MM.1S (cell line): ENCODE results near the gene NTRK3.

Experiments
- DNase-seq: peaks from one replicate; pipeline ENCODE4 v3.0.0-alpha.2; 2015
- H2AFZ ChIP-seq: fragments of 300-600 bp; sonication (generic); 2 replicates; pipeline ENCODE4 v1.6.0; 2016; ENCODE audit warnings: antibody characterized with exemption, low read length
- H3F3A ChIP-seq: fragments of 300-600 bp; sonication (generic); 2 replicates; pipeline ENCODE4 v1.6.1; 2016; ENCODE audit warnings: mild to moderate bottlenecking, antibody characterized with exemption, low read length, moderate library complexity, mixed read lengths; ENCODE audit not compliant: insufficient read depth
- H3K27ac ChIP-seq: fragments of 300-600 bp; sonication (generic); 2 replicates; pipeline ENCODE4 v1.5.1; 2016; ENCODE audit warnings: mild to moderate bottlenecking, low read length
- H3K27me3 ChIP-seq: fragments of 300-600 bp; sonication (generic); replicated peaks from 2 replicates; pipeline ENCODE4 v1.6.0; 2016; ENCODE audit warnings: low read length; ENCODE audit not compliant: insufficient read depth
- H3K36me3 ChIP-seq: fragments of 300-600 bp; sonication (generic); replicated peaks from 2 replicates; pipeline ENCODE4 v1.6.1; 2016; ENCODE audit warnings: mild to moderate bottlenecking, low read length, mixed read lengths; ENCODE audit not compliant: insufficient read depth
- H3K4me1 ChIP-seq: fragments of 300-600 bp; sonication (generic); 2 replicates; pipeline ENCODE4 v1.6.1; 2016; ENCODE audit warnings: low read length, mixed read lengths
- H3K4me2 ChIP-seq: fragments of 300-600 bp; sonication (generic); 2 replicates; pipeline ENCODE4 v1.6.0; 2016; ENCODE audit warnings: low read depth, low read length
- H3K4me3 ChIP-seq: fragments of 300-600 bp; sonication (generic); 2 replicates; pipeline ENCODE4 v1.5.1; 2016; ENCODE audit warnings: low read length, mixed read lengths
- H3K79me2 ChIP-seq: fragments of 300-600 bp; sonication (generic); 2 replicates; pipeline ENCODE4 v1.6.1; 2016; ENCODE audit warnings: mixed run types, low read length, mixed read lengths
- H3K9ac ChIP-seq: fragments of 300-600 bp; sonication (generic); 2 replicates; pipeline ENCODE4 v1.6.1; 2016; ENCODE audit warnings: low read length, mixed read lengths
- H3K9me2 ChIP-seq: fragments of 300-600 bp; sonication (generic); replicated peaks from 2 replicates; pipeline ENCODE4 v1.6.1; 2016; ENCODE audit warnings: mild to moderate bottlenecking, low read length, mixed read lengths; ENCODE audit not compliant: insufficient read depth
- H3K9me3 ChIP-seq: fragments of 300-600 bp; sonication (generic); replicated peaks from 2 replicates; pipeline ENCODE4 v1.6.1; 2016; ENCODE audit warnings: mild to moderate bottlenecking, low read length, mixed read lengths; ENCODE audit not compliant: insufficient read depth
- H4K20me1 ChIP-seq: fragments of 300-600 bp; sonication (generic); 2 replicates; pipeline ENCODE4 v1.6.1; 2016; ENCODE audit warnings: mild to moderate bottlenecking, low read length, moderate library complexity, mixed read lengths; ENCODE audit not compliant: insufficient read depth
- EZH2 ChIP-seq: fragments of 300-600 bp; sonication (generic); optimal IDR thresholded peaks from 2 replicates; pipeline ENCODE3; 2017; ENCODE audit warnings: low read depth, mild to moderate bottlenecking, antibody characterized with exemption, low read length, mixed read lengths
- EZH2phosphoT487 ChIP-seq: fragments of 300-600 bp; sonication (generic); IDR thresholded peaks from 2 replicates; pipeline ENCODE4 v1.6.1; 2018; ENCODE audit warnings: antibody characterized with exemption, low read length
- TF ChIP-seq, protein P1 (sequence below): fragments of 300-600 bp; sonication (generic); IDR thresholded peaks from 2 replicates; pipeline ENCODE4 v1.5.1; 2016; ENCODE audit warnings: antibody characterized with exemption, low read length, mixed read lengths

The NTRK3 gene

DNA sequence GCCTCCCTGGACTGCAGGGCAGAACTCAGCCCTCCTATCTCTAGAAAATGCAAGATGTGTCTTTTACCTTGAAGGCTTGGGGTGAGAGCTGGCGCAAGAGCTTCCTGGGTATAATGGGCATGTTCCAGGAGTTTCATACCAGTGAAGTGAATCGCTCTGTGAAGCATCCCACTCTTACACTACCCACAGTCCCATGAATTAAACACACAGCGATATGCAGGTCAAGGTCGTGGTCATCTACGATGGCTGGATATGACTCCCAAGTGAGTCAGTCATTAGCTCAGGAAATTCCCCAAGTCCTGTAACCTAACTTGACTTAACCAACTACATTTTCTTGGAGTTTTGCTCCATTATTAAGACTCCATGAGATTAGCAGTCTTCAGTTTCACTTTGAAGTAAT, 439.7 kb downstream of the NTRK3 start:
- Histone ChIP-seq H3K9ac (no peak overlapping the region), H2AFZ (no peak overlapping the region), H3K9me3 (no peaks in the 10 kb centered on the region), H3K4me3 (no peak overlapping the region), H3F3A (no peaks in the 10 kb centered on the region), H3K4me1 (peaks cover 5% of the 10 kb centered on the region), H4K20me1 (no peaks in the 10 kb centered on the region), H3K9me2 (no peaks in the 10 kb centered on the region), H3K27ac (no peak overlapping the region), H3K27me3 (no peaks in the 10 kb centered on the region), H3K79me2 (no peaks in the 10 kb centered on the region), H3K36me3 (no peaks in the 10 kb centered on the region), H3K4me2 (no peak overlapping the region)
- no peak for TF ChIP-seq EZH2phosphoT487
- no peak for TF ChIP-seq EZH2
- TF ChIP-seq, protein P1, sequence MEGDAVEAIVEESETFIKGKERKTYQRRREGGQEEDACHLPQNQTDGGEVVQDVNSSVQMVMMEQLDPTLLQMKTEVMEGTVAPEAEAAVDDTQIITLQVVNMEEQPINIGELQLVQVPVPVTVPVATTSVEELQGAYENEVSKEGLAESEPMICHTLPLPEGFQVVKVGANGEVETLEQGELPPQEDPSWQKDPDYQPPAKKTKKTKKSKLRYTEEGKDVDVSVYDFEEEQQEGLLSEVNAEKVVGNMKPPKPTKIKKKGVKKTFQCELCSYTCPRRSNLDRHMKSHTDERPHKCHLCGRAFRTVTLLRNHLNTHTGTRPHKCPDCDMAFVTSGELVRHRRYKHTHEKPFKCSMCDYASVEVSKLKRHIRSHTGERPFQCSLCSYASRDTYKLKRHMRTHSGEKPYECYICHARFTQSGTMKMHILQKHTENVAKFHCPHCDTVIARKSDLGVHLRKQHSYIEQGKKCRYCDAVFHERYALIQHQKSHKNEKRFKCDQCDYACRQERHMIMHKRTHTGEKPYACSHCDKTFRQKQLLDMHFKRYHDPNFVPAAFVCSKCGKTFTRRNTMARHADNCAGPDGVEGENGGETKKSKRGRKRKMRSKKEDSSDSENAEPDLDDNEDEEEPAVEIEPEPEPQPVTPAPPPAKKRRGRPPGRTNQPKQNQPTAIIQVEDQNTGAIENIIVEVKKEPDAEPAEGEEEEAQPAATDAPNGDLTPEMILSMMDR: no peak
- DNase-seq: no peak

DNA sequence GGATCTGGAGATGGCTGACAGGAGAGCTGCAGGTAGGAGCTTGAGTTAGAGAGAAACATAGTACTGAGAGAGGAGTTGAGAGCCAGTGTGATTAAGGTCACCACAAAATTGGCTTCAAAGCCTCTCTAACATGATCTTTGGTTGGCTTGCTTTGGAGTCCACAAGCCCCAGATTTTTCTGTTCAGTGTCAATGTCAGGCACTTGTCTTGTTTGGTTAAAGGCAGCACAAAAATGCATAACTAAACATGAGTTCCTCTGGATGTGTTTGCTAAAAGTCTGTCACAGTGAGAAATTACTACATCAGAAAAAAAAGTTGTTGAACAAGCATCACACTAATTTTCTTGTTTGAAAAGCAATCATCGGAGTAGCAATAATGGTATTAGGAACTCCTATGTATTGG, 440.5 kb downstream of the NTRK3 start:
- no peak overlapping the region for H3K4me2 ChIP-seq
- H3K79me2 ChIP-seq: no peaks in the 10 kb centered on the region
- no peak for TF ChIP-seq EZH2
- no peak overlapping the region for H3K27ac ChIP-seq
- H3K4me1 ChIP-seq: peaks cover 5% of the 10 kb centered on the region
- H3K9me3 ChIP-seq: no peaks in the 10 kb centered on the region
- H3K27me3 ChIP-seq: no peaks in the 10 kb centered on the region
- H3F3A ChIP-seq: no peaks in the 10 kb centered on the region
- H3K9ac ChIP-seq: no peak overlapping the region
- H3K36me3 ChIP-seq: no peaks in the 10 kb centered on the region
- H3K9me2 ChIP-seq: no peaks in the 10 kb centered on the region
- H3K4me3 ChIP-seq: no peak overlapping the region
- no peaks in the 10 kb centered on the region for H4K20me1 ChIP-seq
- H2AFZ ChIP-seq: no peak overlapping the region
- no peak for DNase-seq
